ENCODE results near the gene MYO6. TPM values are rescaled to one million over a fixed set of nuclear protein-coding genes. Genes with fewer than 3 reads are reported as not detected.

The MYO6 gene
- total and polyA plus RNA-seq, 2 experiments from 2014 or later = 39.8 to 71.1 TPM

GRCh38 chr6:75934643-75935472 lies 185.8 kb downstream of the MYO6 start:
- peaks cover 4% of the 10 kb centered on the region for H3K4me1 ChIP-seq (ENCODE audit: insufficient read depth)
- no peaks in the 10 kb centered on the region for H3K9me3 ChIP-seq (ENCODE audit: low read depth)
- no peak for TF ChIP-seq EZH2phosphoT487 (IDR thresholded peaks at IDR 0.05; ENCODE audit: low read depth, severe bottlenecking, unreplicated experiment)
- peak; percentile 87 for TF ChIP-seq CTCF (IDR thresholded peaks at IDR 0.05; ENCODE audit: poor library complexity)
- no peak for TF ChIP-seq EZH2 (IDR thresholded peaks at IDR 0.05; ENCODE audit: borderline replicate concordance)
- H3K4me2 ChIP-seq = peak overlapping the region; percentile 94
- H4K20me1 ChIP-seq (ENCODE audit: insufficient read depth, poor library complexity, severe bottlenecking) = no peaks in the 10 kb centered on the region
- peak overlapping the region; percentile 25 for H3K4me3 ChIP-seq
- no peaks in the 10 kb centered on the region for H3K36me3 ChIP-seq (replicated peaks; ENCODE audit: insufficient read depth, low read depth)
- peak overlapping the region; percentile 60 for H2AFZ ChIP-seq
- H3K27ac ChIP-seq = no peak overlapping the region
- no peaks in the 10 kb centered on the region for H3K9me2 ChIP-seq (replicated peaks; ENCODE audit: insufficient read depth)
- H3K79me2 ChIP-seq = no peaks in the 10 kb centered on the region
- H3K27me3 ChIP-seq = no peaks in the 10 kb centered on the region
- peak; percentile 84 for DNase-seq (ENCODE audit: low spot score)
- 6% methylated on average over 32 of the region's 32 CpGs for WGBS (ENCODE audit: low lambda C conversion rate, missing lambda C conversion rate)

- peak overlapping the region; percentile 60 for H2AFZ ChIP-seq
- peak overlapping the region; percentile 25 for H3K4me3 ChIP-seq
- peak overlapping the region; percentile 94 for H3K4me2 ChIP-seq
- H3K36me3 ChIP-seq (replicated peaks; ENCODE audit: insufficient read depth, low read depth) = no peaks in the 10 kb centered on the region
- no peaks in the 10 kb centered on the region for H3K79me2 ChIP-seq
- TF ChIP-seq EZH2phosphoT487 (IDR thresholded peaks at IDR 0.05; ENCODE audit: low read depth, severe bottlenecking, unreplicated experiment) (no peak), EZH2 (IDR thresholded peaks at IDR 0.05; ENCODE audit: borderline replicate concordance) (no peak)
- peaks cover 4% of the 10 kb centered on the region for H3K4me1 ChIP-seq (ENCODE audit: insufficient read depth)
- no peaks in the 10 kb centered on the region for H3K9me3 ChIP-seq (ENCODE audit: low read depth)
- WGBS (ENCODE audit: low lambda C conversion rate, missing lambda C conversion rate) = 27% methylated on average over 12 of the region's 12 CpGs
- H3K27ac ChIP-seq = no peak overlapping the region
- H3K9me2 ChIP-seq (replicated peaks; ENCODE audit: insufficient read depth) = no peaks in the 10 kb centered on the region
- no peak for DNase-seq (ENCODE audit: low spot score)
- H4K20me1 ChIP-seq (ENCODE audit: insufficient read depth, poor library complexity, severe bottlenecking) = no peaks in the 10 kb centered on the region
- no peaks in the 10 kb centered on the region for H3K27me3 ChIP-seq
Measured at GRCh38 chr6:75935473-75935793, 186.4 kb downstream of the MYO6 start.

GRCh38 chr6:75936682-75937081 lies 187.6 kb downstream of the MYO6 start:
- DNase-seq (ENCODE audit: low spot score) = no peak
- Histone ChIP-seq H3K79me2 (no peaks in the 10 kb centered on the region), H3K27me3 (no peaks in the 10 kb centered on the region), H3K9me3 (ENCODE audit: low read depth) (no peaks in the 10 kb centered on the region), H3K4me3 (no peak overlapping the region), H3K27ac (no peak overlapping the region), H3K36me3 (replicated peaks; ENCODE audit: insufficient read depth, low read depth) (no peaks in the 10 kb centered on the region), H3K4me2 (no peak overlapping the region), H3K9me2 (replicated peaks; ENCODE audit: insufficient read depth) (no peaks in the 10 kb centered on the region), H4K20me1 (ENCODE audit: insufficient read depth, poor library complexity, severe bottlenecking) (no peaks in the 10 kb centered on the region), H3K4me1 (ENCODE audit: insufficient read depth) (peaks cover 4% of the 10 kb centered on the region), H2AFZ (no peak overlapping the region)
- TF ChIP-seq EZH2phosphoT487 (IDR thresholded peaks at IDR 0.05; ENCODE audit: low read depth, severe bottlenecking, unreplicated experiment) = no peak
- no peak for TF ChIP-seq CTCF (IDR thresholded peaks at IDR 0.05; ENCODE audit: poor library complexity)
- TF ChIP-seq EZH2 (IDR thresholded peaks at IDR 0.05; ENCODE audit: borderline replicate concordance) = no peak
- 86% methylated on average over 3 of the region's 3 CpGs for WGBS (ENCODE audit: low lambda C conversion rate, missing lambda C conversion rate)

- TF ChIP-seq CTCF (IDR thresholded peaks at IDR 0.05; ENCODE audit: poor library complexity) (no peak), EZH2phosphoT487 (IDR thresholded peaks at IDR 0.05; ENCODE audit: low read depth, severe bottlenecking, unreplicated experiment) (no peak), EZH2 (IDR thresholded peaks at IDR 0.05; ENCODE audit: borderline replicate concordance) (no peak)
- Histone ChIP-seq H3K27ac (no peak overlapping the region), H3K9me2 (replicated peaks; ENCODE audit: insufficient read depth) (no peaks in the 10 kb centered on the region), H3K4me3 (no peak overlapping the region), H3K4me1 (ENCODE audit: insufficient read depth) (peaks cover 4% of the 10 kb centered on the region), H4K20me1 (ENCODE audit: insufficient read depth, poor library complexity, severe bottlenecking) (no peaks in the 10 kb centered on the region), H3K9me3 (ENCODE audit: low read depth) (no peaks in the 10 kb centered on the region), H3K27me3 (no peaks in the 10 kb centered on the region), H3K36me3 (replicated peaks; ENCODE audit: insufficient read depth, low read depth) (no peaks in the 10 kb centered on the region), H3K4me2 (no peak overlapping the region), H3K79me2 (no peaks in the 10 kb centered on the region), H2AFZ (no peak overlapping the region)
- WGBS (ENCODE audit: low lambda C conversion rate, missing lambda C conversion rate) = 65% methylated on average over 2 of the region's 2 CpGs
- DNase-seq (ENCODE audit: low spot score) = no peak
Measured at GRCh38 chr6:75937846-75938245, 188.8 kb downstream of the MYO6 start.
